ENCODE results near the gene GAS5. TPM values are rescaled to one million over a fixed set of nuclear protein-coding genes. Genes with fewer than 3 reads are reported as not detected.

GAS5 gene
- total RNA-seq, 4 donors from 2014 or later = 138 to 375 (median 203) TPM

DNA sequence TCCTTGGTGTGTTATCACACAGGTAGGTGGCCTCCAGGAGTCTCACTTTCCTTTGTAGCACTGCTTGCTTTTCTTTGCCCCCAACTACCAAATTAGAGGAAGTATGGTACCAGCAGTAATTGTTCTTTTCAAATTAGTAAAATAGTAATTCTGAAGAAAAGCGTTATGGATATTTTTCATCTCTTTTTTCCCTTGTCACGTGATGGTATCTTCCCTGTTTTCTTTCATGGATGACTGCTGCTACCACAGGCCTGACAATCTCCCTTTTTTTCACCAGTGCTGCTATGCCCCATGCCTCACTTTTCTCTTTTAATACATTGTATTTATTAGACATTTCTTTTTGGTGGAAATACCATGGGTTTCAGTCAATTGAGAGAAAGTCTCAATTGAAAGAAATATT, 3.7 kb upstream of the GAS5 start:
- TF ChIP-seq POLR2AphosphoS5 (IDR thresholded peaks at IDR 0.05) (no peak), POLR2A (IDR thresholded peaks at IDR 0.05; ENCODE audit: low read depth) (no peak), EP300 (IDR thresholded peaks at IDR 0.05) (no peak)
- TF ChIP-seq, protein P1, sequence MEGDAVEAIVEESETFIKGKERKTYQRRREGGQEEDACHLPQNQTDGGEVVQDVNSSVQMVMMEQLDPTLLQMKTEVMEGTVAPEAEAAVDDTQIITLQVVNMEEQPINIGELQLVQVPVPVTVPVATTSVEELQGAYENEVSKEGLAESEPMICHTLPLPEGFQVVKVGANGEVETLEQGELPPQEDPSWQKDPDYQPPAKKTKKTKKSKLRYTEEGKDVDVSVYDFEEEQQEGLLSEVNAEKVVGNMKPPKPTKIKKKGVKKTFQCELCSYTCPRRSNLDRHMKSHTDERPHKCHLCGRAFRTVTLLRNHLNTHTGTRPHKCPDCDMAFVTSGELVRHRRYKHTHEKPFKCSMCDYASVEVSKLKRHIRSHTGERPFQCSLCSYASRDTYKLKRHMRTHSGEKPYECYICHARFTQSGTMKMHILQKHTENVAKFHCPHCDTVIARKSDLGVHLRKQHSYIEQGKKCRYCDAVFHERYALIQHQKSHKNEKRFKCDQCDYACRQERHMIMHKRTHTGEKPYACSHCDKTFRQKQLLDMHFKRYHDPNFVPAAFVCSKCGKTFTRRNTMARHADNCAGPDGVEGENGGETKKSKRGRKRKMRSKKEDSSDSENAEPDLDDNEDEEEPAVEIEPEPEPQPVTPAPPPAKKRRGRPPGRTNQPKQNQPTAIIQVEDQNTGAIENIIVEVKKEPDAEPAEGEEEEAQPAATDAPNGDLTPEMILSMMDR (IDR thresholded peaks at IDR 0.05) = no peak
- DNase-seq (ENCODE audit: extremely low spot score) = no peak
- WGBS = 41% methylated on average over 2 of the region's 2 CpGs
- peaks cover 18 to 41% (median 31%) of the 10 kb centered on the region in 4 donors for H3K4me1 ChIP-seq
- H3K36me3 ChIP-seq = peaks cover 3 to 60% (median 22%) of the 10 kb centered on the region in 4 donors
- peak overlapping the region in 1 of 4 donors; percentile 5 for H3K27ac ChIP-seq (replicated peaks in 1 of 4)
- H3K4me3 ChIP-seq = no peak overlapping the region
- no peaks in the 10 kb centered on the region for H3K27me3 ChIP-seq
- intact Hi-C loops (cut with DNase I) = loop anchor here (10.0 kb wide), 1 partner anchor 83 kb away; no protein-coding TSS in a partner anchor
- H3K9me3 ChIP-seq = no peaks in the 10 kb centered on the region

DNA sequence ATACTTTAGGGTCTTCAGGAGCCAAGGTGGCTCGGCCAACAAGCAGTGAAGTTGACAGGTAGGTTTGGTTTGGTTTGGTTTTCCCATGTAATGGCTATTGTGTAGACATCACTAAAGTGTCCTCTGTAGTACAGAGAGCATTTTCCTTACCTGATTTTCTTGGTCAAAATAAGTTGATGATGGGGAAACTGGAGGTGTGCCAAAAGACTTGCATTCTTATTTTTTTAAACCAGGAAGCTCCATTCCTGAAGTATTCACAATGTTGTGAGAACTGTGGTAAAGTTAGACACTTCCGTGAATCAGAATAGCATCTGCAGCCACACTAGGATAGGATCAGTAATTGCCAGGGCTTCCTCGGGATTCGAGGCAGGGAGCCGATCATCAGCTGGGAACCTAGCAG, 3.3 kb upstream of the GAS5 start:
- no peaks in the 10 kb centered on the region for H3K27me3 ChIP-seq
- H3K4me3 ChIP-seq = no peak overlapping the region
- 81% methylated on average over 5 of the region's 5 CpGs for WGBS
- no peak for DNase-seq (ENCODE audit: extremely low spot score)
- intact Hi-C loops (cut with DNase I) = loop anchor here (10.0 kb wide), 1 partner anchor 84 kb away; no protein-coding TSS in a partner anchor
- peak overlapping the region in 1 of 4 donors; percentile 5 for H3K27ac ChIP-seq (replicated peaks in 1 of 4)
- H3K36me3 ChIP-seq = peaks cover 0 to 60% (median 21%) of the 10 kb centered on the region in 4 donors
- TF ChIP-seq POLR2AphosphoS5 (IDR thresholded peaks at IDR 0.05) = no peak
- TF ChIP-seq, protein P1 (IDR thresholded peaks at IDR 0.05) = no peak
- TF ChIP-seq EP300 (IDR thresholded peaks at IDR 0.05) = no peak
- TF ChIP-seq POLR2A (IDR thresholded peaks at IDR 0.05; ENCODE audit: low read depth) = no peak
- no peaks in the 10 kb centered on the region for H3K9me3 ChIP-seq
- peaks cover 20 to 45% (median 35%) of the 10 kb centered on the region in 4 donors for H3K4me1 ChIP-seq

DNA sequence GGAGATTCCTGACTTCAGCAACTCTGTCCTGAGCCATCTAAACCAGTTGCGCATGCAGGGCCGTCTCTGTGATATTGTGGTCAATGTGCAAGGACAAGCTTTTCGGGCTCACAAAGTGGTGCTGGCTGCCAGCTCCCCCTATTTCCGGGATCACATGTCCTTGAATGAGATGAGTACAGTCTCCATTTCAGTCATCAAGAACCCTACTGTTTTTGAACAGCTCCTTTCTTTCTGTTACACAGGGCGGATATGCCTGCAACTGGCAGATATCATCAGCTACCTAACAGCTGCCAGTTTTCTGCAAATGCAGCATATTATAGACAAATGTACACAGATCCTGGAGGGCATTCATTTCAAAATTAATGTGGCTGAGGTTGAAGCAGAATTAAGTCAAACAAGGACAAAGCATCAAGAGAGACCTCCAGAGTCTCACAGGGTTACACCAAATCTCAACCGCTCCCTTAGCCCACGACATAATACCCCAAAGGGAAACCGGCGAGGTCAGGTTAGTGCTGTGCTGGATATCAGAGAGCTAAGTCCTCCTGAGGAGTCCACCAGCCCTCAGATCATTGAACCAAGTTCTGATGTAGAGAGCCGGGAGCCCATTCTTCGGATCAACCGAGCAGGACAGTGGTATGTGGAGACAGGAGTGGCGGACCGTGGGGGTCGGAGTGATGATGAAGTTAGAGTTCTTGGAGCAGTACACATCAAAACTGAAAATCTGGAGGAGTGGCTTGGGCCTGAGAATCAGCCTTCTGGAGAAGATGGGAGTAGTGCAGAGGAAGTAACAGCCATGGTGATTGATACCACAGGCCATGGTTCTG, 2.7 kb upstream of the GAS5 start:
- WGBS = 77% methylated on average over 15 of the region's 15 CpGs
- H3K27me3 ChIP-seq = no peaks in the 10 kb centered on the region
- peak overlapping the region in 2 of 4 donors; percentile 0 to 98 for H3K27ac ChIP-seq (replicated peaks in 1 of 4)
- intact Hi-C loops (cut with DNase I) = loop anchor here (10.0 kb wide), 1 partner anchor 84 kb away; no protein-coding TSS in a partner anchor
- H3K9me3 ChIP-seq = no peaks in the 10 kb centered on the region
- DNase-seq (ENCODE audit: extremely low spot score) = no peak
- no peak overlapping the region for H3K4me3 ChIP-seq
- TF ChIP-seq EP300 (IDR thresholded peaks at IDR 0.05) (no peak), POLR2AphosphoS5 (IDR thresholded peaks at IDR 0.05) (peak in 1 of 2 donors; percentile 27), POLR2A (IDR thresholded peaks at IDR 0.05; ENCODE audit: low read depth) (no peak)
- peaks cover 3 to 60% (median 20%) of the 10 kb centered on the region in 4 donors for H3K36me3 ChIP-seq
- peaks cover 25 to 52% (median 41%) of the 10 kb centered on the region in 4 donors for H3K4me1 ChIP-seq

DNA sequence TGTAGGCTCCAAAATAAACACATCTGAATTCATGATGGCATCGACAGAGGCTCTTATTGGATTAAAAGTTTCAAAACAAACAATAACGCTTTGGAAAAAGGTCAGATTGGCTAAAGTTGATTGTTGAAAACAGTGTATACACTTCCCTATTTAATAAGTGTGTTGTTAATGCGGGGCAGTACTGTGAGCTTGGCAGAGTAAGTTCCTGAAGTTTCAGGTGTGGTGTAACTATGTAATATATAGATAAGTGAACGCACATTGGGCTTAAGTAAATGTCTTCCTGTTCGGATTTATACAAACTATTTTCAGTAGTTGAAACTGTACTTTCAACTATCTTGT, 1.2 kb upstream of the GAS5 start:
- Histone ChIP-seq H3K27me3 (no peaks in the 10 kb centered on the region), H3K27ac (replicated peaks in 1 of 4) (peak overlapping the region; percentile 92 to 99 (median 97)), H3K4me1 (peaks cover 25 to 60% (median 53%) of the 10 kb centered on the region in 4 donors), H3K9me3 (no peaks in the 10 kb centered on the region), H3K4me3 (peak overlapping the region; percentile 92 to 99 (median 96)), H3K36me3 (peaks cover 18 to 60% (median 28%) of the 10 kb centered on the region in 4 donors)
- TF ChIP-seq POLR2A (IDR thresholded peaks at IDR 0.05; ENCODE audit: low read depth) (no peak), POLR2AphosphoS5 (IDR thresholded peaks at IDR 0.05) (no peak), EP300 (IDR thresholded peaks at IDR 0.05) (no peak)
- TF ChIP-seq, protein P1 (IDR thresholded peaks at IDR 0.05) = no peak
- intact Hi-C loops (cut with DNase I) = loop anchor here (5.0 kb wide), 2 partner anchors 153 to 437 kb away; partner anchors contain the start of gene RC3H1
- 8% methylated on average over 5 of the region's 5 CpGs for WGBS
- DNase-seq (ENCODE audit: extremely low spot score) = no peak
